Activated B cell treated with CpG ODN at 0.5 μM for 24 hours (primary cell): ENCODE data around the gene ACOX2. TPM values are rescaled to one million over a fixed set of nuclear protein-coding genes. Genes with fewer than 3 reads are reported as not detected.

ENCODE experiments used
- ATAC-seq: fragments of 200-7000 bp; cut with Tn5 transposase; one replicate; pipeline ENCODE4 v1.10.0; 2021; ENCODE audit warnings: low read depth, mild to moderate bottlenecking, moderate library complexity
- CTCF ChIA-PET: fragments of 350-600 bp; sonication (Branson Sonifier 250); formaldehyde crosslinking; loops from one replicate; lab custom pipeline; 2021; ENCODE audit warnings: antibody characterized with exemption; lab: Charles Lee
- POLR2A ChIA-PET: fragments of 350-600 bp; sonication (Branson Sonifier 250); formaldehyde crosslinking; loops from one replicate; lab custom pipeline; 2021; ENCODE audit warnings: antibody characterized with exemption; lab: Charles Lee
- DNase-seq: peaks from one replicate; pipeline ENCODE4 v3.0.0; 2022
- H3K27ac Mint-ChIP-seq: one replicate; pipeline ENCODE4 v1.8.0; 2020; ENCODE audit warnings: mixed read lengths
- H3K27me3 Mint-ChIP-seq: one replicate; pipeline ENCODE4 v1.8.0; 2021; ENCODE audit warnings: mixed read lengths
- H3K36me3 Mint-ChIP-seq: one replicate; pipeline ENCODE4 v1.8.0; 2021; ENCODE audit warnings: low read depth, mixed read lengths
- H3K4me1 Mint-ChIP-seq: one replicate; pipeline ENCODE4 v1.8.0; 2021; ENCODE audit warnings: mixed read lengths
- H3K4me3 Mint-ChIP-seq: one replicate; pipeline ENCODE4 v1.8.0; 2020; ENCODE audit warnings: mild to moderate bottlenecking, mixed read lengths
- H3K9me3 Mint-ChIP-seq: one replicate; pipeline ENCODE4 v1.8.0; 2020; ENCODE audit warnings: mixed read lengths
- CTCF ChIP-seq: fragments of 200-600 bp; IDR thresholded peaks from one replicate; pipeline ENCODE4 v1.8.0; 2022; ENCODE audit warnings: antibody characterized with exemption, mild to moderate bottlenecking
- intact Hi-C: fragments of 100-400 bp; cut with micrococcal nuclease; formaldehyde crosslinking; loops from one replicate; pipeline ENCODE4 v1.15.1; 2024
- total RNA-seq: library from RNA; stranded (reverse); gene quantifications from 2 replicates; pipeline ENCODE4 v1.2.3, GENCODE V29; 2022

Gene ACOX2
- total RNA-seq, 1 donor from 2014 or later: not detected

DNA sequence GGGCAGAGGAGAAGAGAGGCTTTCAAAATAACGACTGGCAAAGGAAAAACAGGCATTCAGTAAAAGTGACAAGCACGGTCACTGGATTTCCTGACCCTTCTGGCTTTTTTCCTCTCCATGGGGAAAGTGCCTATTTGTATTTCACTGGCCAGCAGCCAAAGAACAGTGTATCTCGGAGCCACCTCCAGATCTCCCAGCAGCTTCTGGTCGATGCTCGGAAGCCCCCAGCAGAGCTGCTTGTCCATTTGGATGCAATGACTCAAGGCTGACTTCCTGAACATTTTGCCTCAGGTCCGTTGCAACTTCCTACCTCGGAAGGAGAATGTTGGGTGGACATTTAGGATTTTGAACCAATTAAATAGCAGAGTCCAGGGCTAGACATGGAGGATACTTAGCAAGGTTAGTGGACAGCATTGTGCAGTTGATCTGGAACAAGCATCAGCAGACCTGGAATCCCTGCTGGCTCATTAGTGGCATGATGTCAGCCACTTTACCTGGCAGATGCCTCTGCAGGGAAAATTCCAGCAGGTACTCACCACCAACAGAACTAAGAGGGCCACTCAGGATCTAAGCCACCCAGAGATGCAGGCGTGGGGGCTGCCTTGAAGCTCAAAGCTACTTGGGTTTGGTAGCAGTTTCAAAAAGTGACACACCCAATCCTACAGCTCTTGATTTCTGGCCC is 39.1 kb upstream of the ACOX2 start:
- no peak overlapping the region for H3K4me3 Mint-ChIP-seq
- H3K9me3 Mint-ChIP-seq: no peaks in the 10 kb centered on the region
- H3K27me3 Mint-ChIP-seq: no peaks in the 10 kb centered on the region
- ATAC-seq (no peak), DNase-seq (no peak)
- CTCF ChIA-PET: no interaction called here
- POLR2A ChIA-PET: no interaction called here
- no peak overlapping the region for H3K27ac Mint-ChIP-seq
- intact Hi-C loops: no loop called here
- H3K36me3 Mint-ChIP-seq: no peaks in the 10 kb centered on the region
- no peaks in the 10 kb centered on the region for H3K4me1 Mint-ChIP-seq
- TF ChIP-seq CTCF: no peak

DNA sequence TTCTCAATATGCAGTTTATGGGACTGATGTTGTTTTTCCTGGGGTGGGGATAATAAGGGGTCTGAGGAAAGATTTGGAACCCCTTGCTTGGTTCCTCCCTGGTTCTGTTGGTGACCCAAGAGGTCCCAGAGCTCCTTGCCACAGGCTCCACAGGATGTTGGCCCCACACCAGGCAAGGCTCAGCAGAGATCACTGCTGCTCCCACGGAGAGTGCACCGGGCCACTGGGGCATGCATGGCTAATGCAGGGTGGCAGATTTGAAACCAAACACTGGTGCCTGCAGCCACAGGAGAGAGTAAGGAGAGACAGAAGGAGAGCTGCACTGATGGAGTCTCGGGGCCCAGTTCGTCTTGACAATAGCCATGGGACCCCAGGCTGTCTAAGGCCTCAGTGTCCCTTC is 37.7 kb upstream of the ACOX2 start:
- Mint-ChIP-seq H3K27me3 (no peaks in the 10 kb centered on the region), H3K4me1 (no peaks in the 10 kb centered on the region), H3K27ac (no peak overlapping the region), H3K4me3 (no peak overlapping the region), H3K36me3 (no peaks in the 10 kb centered on the region), H3K9me3 (no peaks in the 10 kb centered on the region)
- ChIA-PET CTCF (no interaction called here), POLR2A (no interaction called here)
- intact Hi-C loops: no loop called here
- DNase-seq (no peak), ATAC-seq (no peak)
- TF ChIP-seq CTCF: no peak

- H3K4me1 Mint-ChIP-seq: peaks cover under 1% of the 10 kb centered on the region
- no peak for DNase-seq
- CTCF ChIA-PET: no interaction called here
- POLR2A ChIA-PET: no interaction called here
- H3K27me3 Mint-ChIP-seq: no peaks in the 10 kb centered on the region
- no peak overlapping the region for H3K27ac Mint-ChIP-seq
- no peak for ATAC-seq
- no peak for TF ChIP-seq CTCF
- intact Hi-C loops: no loop called here
- H3K4me3 Mint-ChIP-seq: no peak overlapping the region
- no peaks in the 10 kb centered on the region for H3K36me3 Mint-ChIP-seq
- H3K9me3 Mint-ChIP-seq: no peaks in the 10 kb centered on the region
Observed at GRCh38 chr3:58574106-58574505, 37.1 kb upstream of the ACOX2 start.

DNA sequence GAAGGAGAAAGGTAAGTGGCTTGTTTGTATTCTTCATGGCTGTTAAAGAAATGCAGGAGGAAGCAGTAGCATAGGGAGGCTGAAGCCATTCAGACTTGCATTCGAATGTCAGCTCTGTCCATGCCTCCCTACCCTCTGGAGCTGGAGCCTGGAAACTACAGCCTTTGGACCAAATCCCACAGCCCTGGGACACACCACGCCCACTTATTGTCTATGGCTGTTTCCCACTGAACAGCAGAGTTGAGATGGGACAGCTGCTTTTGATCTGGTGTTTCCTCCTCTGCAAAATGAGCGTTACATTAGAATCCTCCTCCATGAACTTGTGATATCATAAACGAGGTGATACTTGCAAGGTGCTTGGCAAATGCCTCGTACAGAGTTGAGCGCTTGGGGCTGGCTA is 36.6 kb upstream of the ACOX2 start:
- Mint-ChIP-seq H3K4me1 (peaks cover 5% of the 10 kb centered on the region), H3K9me3 (no peaks in the 10 kb centered on the region), H3K4me3 (no peak overlapping the region), H3K27ac (no peak overlapping the region), H3K27me3 (no peaks in the 10 kb centered on the region), H3K36me3 (no peaks in the 10 kb centered on the region)
- ChIA-PET POLR2A (no interaction called here), CTCF (no interaction called here)
- DNase-seq (no peak), ATAC-seq (no peak)
- intact Hi-C loops: no loop called here
- TF ChIP-seq CTCF: no peak

DNA sequence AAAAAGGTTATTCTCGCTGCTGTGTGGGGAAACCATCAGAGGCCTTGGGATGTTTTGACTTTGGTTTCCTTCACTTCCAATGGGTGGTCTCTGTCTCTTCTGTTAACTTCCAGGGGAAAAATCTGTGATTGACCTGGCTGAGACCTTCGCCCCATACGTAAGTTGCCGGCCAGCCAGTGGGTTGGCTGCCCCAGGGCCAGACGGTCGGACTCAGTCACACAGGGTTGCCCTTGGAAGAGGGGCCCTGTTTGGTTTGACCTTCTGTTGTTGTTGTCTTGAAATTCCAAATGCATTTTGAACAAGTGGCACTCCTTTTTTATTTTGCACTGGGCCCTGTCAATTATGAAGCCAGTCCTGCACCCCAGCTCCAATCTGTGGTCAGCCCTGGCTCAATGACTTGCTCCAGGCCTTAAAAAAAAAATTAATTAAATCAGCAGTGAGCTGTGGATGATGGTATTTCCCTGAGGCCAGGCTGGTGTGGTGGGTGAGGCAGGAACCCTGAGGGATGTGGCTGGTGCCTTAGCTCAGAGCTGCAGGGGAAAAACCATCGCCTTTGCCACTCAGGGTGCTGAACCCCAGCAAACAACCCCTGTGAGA is 35.7 kb upstream of the ACOX2 start:
- no peak overlapping the region for H3K27ac Mint-ChIP-seq
- no peaks in the 10 kb centered on the region for H3K36me3 Mint-ChIP-seq
- ChIA-PET POLR2A (no interaction called here), CTCF (no interaction called here)
- H3K9me3 Mint-ChIP-seq: no peaks in the 10 kb centered on the region
- ATAC-seq (no peak), DNase-seq (no peak)
- no peak overlapping the region for H3K4me3 Mint-ChIP-seq
- peaks cover 6% of the 10 kb centered on the region for H3K4me1 Mint-ChIP-seq
- H3K27me3 Mint-ChIP-seq: no peaks in the 10 kb centered on the region
- intact Hi-C loops: no loop called here
- no peak for TF ChIP-seq CTCF
